HG03095 (cell line): ENCODE results near the gene PLPPR3.

Source experiments
- ATAC-seq: cut with Tn5 transposase; IDR thresholded peaks from one replicate; pipeline ENCODE4 v1.9.1; 2021; ENCODE audit warnings: moderate library complexity; ENCODE audit not compliant: unreplicated experiment

PLPPR3 gene

GRCh38 chr19:778910-779653, 42.7 kb downstream of the PLPPR3 start:
- ATAC-seq: no peak

GRCh38 chr19:776549-776948, 45.2 kb downstream of the PLPPR3 start:
- no peak for ATAC-seq

- ATAC-seq: no peak
Measured at GRCh38 chr19:772730-773436, 48.9 kb downstream of the PLPPR3 start.

GRCh38 chr19:772063-772462, 49.7 kb downstream of the PLPPR3 start:
- ATAC-seq: no peak

GRCh38 chr19:771332-771785, 50.4 kb downstream of the PLPPR3 start:
- ATAC-seq: no peak

GRCh38 chr19:769616-770015, 52.1 kb downstream of the PLPPR3 start:
- no peak for ATAC-seq

GRCh38 chr19:768424-768823, 53.3 kb downstream of the PLPPR3 start:
- ATAC-seq: no peak

- ATAC-seq: no peak
Measured at GRCh38 chr19:765179-765738, 56.5 kb downstream of the PLPPR3 start.

- ATAC-seq: no peak
Measured at GRCh38 chr19:764301-764700, 57.5 kb downstream of the PLPPR3 start.

- no peak for ATAC-seq
Measured at GRCh38 chr19:763869-764268, 57.9 kb downstream of the PLPPR3 start.

GRCh38 chr19:763181-763580, 58.6 kb downstream of the PLPPR3 start:
- ATAC-seq: no peak
